Breast epithelium (tissue), 4 donors: ENCODE results near the gene PTGR3. TPM values are rescaled to one million over a fixed set of nuclear protein-coding genes. Genes with fewer than 3 reads are reported as not detected.
A peak's percentile ranks its signal among the peaks of the same experiment; 100 is the strongest.

Experiments
- DNase-seq, 2 donors: peaks; one replicate each; pipeline ENCODE4 v3.0.0-alpha.2; 2019; ENCODE audit warnings: low spot score in 2 of 2
- H3K27ac ChIP-seq, 2 donors: fragments of 200-600 bp; sonication (generic) in 1 of 2; one replicate each; pipeline ENCODE4 v1.5.1; 2016 to 2019; ENCODE audit warnings: mild to moderate bottlenecking in 1 of 2
- H3K27me3 ChIP-seq, 2 donors: fragments of 200-600 bp; sonication (generic) in 1 of 2; one replicate each; pipeline versions ENCODE4 v1.5.1 to v1.6.0; 2017 to 2019; ENCODE audit warnings: control low read depth in 1 of 2, mild to moderate bottlenecking in 1 of 2
- H3K36me3 ChIP-seq: fragments of 200-600 bp; one replicate; pipeline ENCODE4 v1.5.1; 2019
- H3K4me1 ChIP-seq, 2 donors: fragments of 200-600 bp; sonication (generic); one replicate each; pipeline ENCODE4 v1.5.1; 2016 to 2019; ENCODE audit warnings: control low read depth in 1 of 2
- H3K4me3 ChIP-seq, 3 donors: fragments of 200-600 bp; sonication (generic); 1 replicate in 2 of 3; 2 replicates in 1 of 3; pipeline ENCODE4 v1.5.1; 2016 to 2019; ENCODE audit warnings: mild to moderate bottlenecking in 3 of 3, moderate library complexity in 2 of 3
- H3K9me3 ChIP-seq, 2 donors: fragments of 200-600 bp; sonication (generic) in 1 of 2; one replicate each; pipeline ENCODE4 v1.5.1; 2016 to 2019; ENCODE audit warnings: control low read depth in 1 of 2
- POLR2A ChIP-seq: fragments of 450-650 bp; IDR thresholded peaks from one replicate; pipeline ENCODE4 v1.6.1; 2016; ENCODE audit warnings: antibody characterized with exemption, mild to moderate bottlenecking, moderate library complexity
- POLR2AphosphoS5 ChIP-seq, 3 donors: sonication (generic); formaldehyde crosslinking; IDR thresholded peaks; one replicate each; pipeline ENCODE4 v1.6.1; 2017; ENCODE audit warnings: antibody characterized with exemption in 3 of 3
- intact Hi-C: fragments of 100-400 bp; cut with DNase I; formaldehyde crosslinking; loops from one replicate; pipeline ENCODE4 v1.15.1; 2023; ENCODE audit warnings: low total_unique reads
- total RNA-seq, 3 donors: library from RNA; depleted of rRNA; stranded (reverse); fragments of >200 nt; gene quantifications; one replicate each; pipeline ENCODE4 v1.1.0, GENCODE V29; 2016
- TF ChIP-seq, protein P1 (sequence below), 3 donors: fragments of 450-650 bp; IDR thresholded peaks; one replicate each; pipeline ENCODE4 v1.5.1; 2016 to 2017; ENCODE audit warnings: antibody characterized with exemption in 3 of 3, mild to moderate bottlenecking in 3 of 3, moderate library complexity in 3 of 3

The PTGR3 gene
- total RNA-seq, 3 donors from 2014 or later, result 21.3 to 32.9 (median 22.9) TPM

DNA sequence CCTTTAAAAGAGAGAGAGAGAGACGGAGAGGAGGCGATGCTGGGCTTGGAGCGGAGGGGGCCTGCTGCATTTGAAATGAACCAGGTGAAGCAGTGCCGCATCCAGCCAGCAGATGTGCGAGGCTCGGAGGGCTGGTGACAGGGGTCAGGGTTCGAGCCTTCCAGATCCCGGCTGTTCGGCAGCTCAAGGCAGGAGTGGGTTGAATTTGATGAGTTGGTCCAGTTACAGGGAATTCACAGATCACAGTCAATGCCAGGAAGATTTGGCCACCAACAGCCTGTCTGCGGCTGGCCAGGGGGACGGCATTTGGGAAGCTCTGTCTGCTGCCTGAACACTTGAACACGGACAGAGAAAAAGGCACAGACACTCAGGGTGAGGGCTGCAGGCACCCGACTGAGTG is 48.6 kb downstream of the PTGR3 start:
- Histone ChIP-seq H3K4me3 (peak overlapping the region; percentile 4 to 57 (median 11)), H3K27ac (no peak overlapping the region), H3K27me3 (no peaks in the 10 kb centered on the region), H3K36me3 (no peaks in the 10 kb centered on the region), H3K9me3 (peaks cover 0 to 2% of the 10 kb centered on the region in 2 donors), H3K4me1 (no peaks in the 10 kb centered on the region)
- TF ChIP-seq POLR2A, result no peak
- TF ChIP-seq, protein P1, sequence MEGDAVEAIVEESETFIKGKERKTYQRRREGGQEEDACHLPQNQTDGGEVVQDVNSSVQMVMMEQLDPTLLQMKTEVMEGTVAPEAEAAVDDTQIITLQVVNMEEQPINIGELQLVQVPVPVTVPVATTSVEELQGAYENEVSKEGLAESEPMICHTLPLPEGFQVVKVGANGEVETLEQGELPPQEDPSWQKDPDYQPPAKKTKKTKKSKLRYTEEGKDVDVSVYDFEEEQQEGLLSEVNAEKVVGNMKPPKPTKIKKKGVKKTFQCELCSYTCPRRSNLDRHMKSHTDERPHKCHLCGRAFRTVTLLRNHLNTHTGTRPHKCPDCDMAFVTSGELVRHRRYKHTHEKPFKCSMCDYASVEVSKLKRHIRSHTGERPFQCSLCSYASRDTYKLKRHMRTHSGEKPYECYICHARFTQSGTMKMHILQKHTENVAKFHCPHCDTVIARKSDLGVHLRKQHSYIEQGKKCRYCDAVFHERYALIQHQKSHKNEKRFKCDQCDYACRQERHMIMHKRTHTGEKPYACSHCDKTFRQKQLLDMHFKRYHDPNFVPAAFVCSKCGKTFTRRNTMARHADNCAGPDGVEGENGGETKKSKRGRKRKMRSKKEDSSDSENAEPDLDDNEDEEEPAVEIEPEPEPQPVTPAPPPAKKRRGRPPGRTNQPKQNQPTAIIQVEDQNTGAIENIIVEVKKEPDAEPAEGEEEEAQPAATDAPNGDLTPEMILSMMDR (IDR thresholded peaks at IDR 0.05), result no peak
- no peak for TF ChIP-seq POLR2AphosphoS5 (IDR thresholded peaks at IDR 0.05)
- no peak for DNase-seq
- intact Hi-C loops, result no loop called here

DNA sequence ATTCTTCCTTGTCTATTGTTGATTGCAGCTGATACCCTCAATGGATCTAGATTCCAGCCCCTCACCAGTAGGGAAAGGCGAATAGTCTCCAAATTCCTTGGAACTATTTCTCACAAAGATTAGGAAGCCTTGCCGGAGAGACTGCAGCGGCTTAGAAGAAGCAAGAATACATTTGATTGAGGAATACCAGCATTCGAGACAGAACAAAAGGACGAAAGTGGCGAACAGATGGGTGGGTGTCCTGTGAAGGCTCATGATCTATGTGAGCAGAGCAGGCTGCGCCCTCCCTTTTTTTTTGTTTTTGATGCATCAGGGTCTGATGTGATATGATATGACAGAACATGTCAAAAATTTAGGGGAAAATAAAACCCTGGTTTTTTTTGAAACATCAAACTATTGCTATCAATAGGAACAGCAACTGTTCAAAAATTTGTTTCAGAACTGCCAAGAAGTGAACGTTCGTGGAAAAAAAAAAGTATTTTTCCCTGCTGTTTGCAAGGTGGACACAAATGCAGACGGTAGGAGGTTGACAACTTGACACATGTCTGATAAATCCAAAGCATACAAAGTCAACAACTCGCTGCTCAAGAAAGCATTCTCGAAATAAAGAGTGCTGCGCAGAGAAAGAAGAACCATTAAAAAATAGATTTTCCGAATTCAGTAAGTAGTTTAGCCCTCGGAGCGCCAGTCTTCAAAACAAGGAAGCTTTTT is 49.1 kb downstream of the PTGR3 start:
- peaks cover 0 to 7% of the 10 kb centered on the region in 2 donors for H3K9me3 ChIP-seq
- H3K27me3 ChIP-seq, result no peaks in the 10 kb centered on the region
- TF ChIP-seq POLR2AphosphoS5 (IDR thresholded peaks at IDR 0.05) (no peak), POLR2A (no peak)
- TF ChIP-seq, protein P1 (IDR thresholded peaks at IDR 0.05), result no peak
- H3K36me3 ChIP-seq, result no peaks in the 10 kb centered on the region
- peak overlapping the region in 2 of 3 donors; percentile 4 to 57 for H3K4me3 ChIP-seq
- intact Hi-C loops, result no loop called here
- DNase-seq, result no peak
- no peaks in the 10 kb centered on the region for H3K4me1 ChIP-seq
- no peak overlapping the region for H3K27ac ChIP-seq

DNA sequence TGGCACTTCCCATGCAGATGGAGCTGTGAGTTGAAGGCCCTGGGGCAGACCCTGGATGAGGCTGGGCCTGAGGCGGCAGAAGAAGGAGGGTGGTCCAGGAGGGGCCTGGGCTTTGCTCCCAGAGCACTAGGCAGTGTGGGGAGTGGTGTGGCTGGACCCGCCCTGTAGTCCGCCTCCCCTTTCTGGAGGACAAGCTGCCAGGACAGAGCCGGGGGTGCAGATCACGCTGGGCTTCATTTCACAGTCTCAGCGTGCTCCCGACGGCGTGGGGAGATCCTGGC is 49.8 kb downstream of the PTGR3 start:
- no peak overlapping the region for H3K4me3 ChIP-seq
- no peaks in the 10 kb centered on the region for H3K4me1 ChIP-seq
- intact Hi-C loops, result no loop called here
- no peaks in the 10 kb centered on the region for H3K36me3 ChIP-seq
- H3K27me3 ChIP-seq, result no peaks in the 10 kb centered on the region
- H3K9me3 ChIP-seq, result peaks cover 0 to 11% of the 10 kb centered on the region in 2 donors
- TF ChIP-seq, protein P1 (IDR thresholded peaks at IDR 0.05), result no peak
- TF ChIP-seq POLR2A (no peak), POLR2AphosphoS5 (IDR thresholded peaks at IDR 0.05) (no peak)
- H3K27ac ChIP-seq, result no peak overlapping the region
- DNase-seq, result no peak

Other genes with a start within 250 kb of the PTGR3 start
- 10 to 100 TPM; 12.3 to 18.3 (median 16.4) TPM for gene TSHZ1, start 1.7 kb upstream of the PTGR3 start, total RNA-seq
- not detected for gene SMIM21, start 218.6 kb upstream of the PTGR3 start, total RNA-seq